DOHH2 (cell line): Measurements from ENCODE around the gene DNMT1.

ENCODE experiments used
- H3F3A ChIP-seq: fragments of 200-600 bp; sonication (generic), shearing (Covaris generic); 2 replicates; pipeline ENCODE4 v1.6.0; 2016; ENCODE audit warnings: antibody characterized with exemption, mild to moderate bottlenecking; ENCODE audit not compliant: control insufficient read depth, insufficient read depth
- H3K27ac ChIP-seq: fragments of 200-600 bp; sonication (generic); 2 replicates; pipeline ENCODE4 v1.5.1; 2014; ENCODE audit warnings: low read depth, mild to moderate bottlenecking, low read length, moderate library complexity
- H3K27me3 ChIP-seq: fragments of 200-600 bp; sonication (generic); 2 replicates; pipeline ENCODE4 v1.6.1; 2014; ENCODE audit warnings: mild to moderate bottlenecking, low read length, mixed read lengths; ENCODE audit not compliant: control insufficient read depth
- H3K36me3 ChIP-seq: fragments of 200-600 bp; sonication (generic); 2 replicates; pipeline ENCODE4 v1.6.1; 2014; ENCODE audit warnings: mild to moderate bottlenecking, low read length, moderate library complexity, mixed read lengths; ENCODE audit not compliant: control insufficient read depth
- H3K4me1 ChIP-seq: fragments of 200-600 bp; sonication (generic); 2 replicates; pipeline ENCODE4 v1.6.1; 2014; ENCODE audit warnings: mild to moderate bottlenecking, low read length, mixed read lengths; ENCODE audit not compliant: control insufficient read depth
- H3K4me2 ChIP-seq: fragments of 200-600 bp; sonication (generic); 2 replicates; pipeline ENCODE4 v1.6.0; 2014; ENCODE audit warnings: mild to moderate bottlenecking, low read length, moderate library complexity
- H3K4me3 ChIP-seq: fragments of 200-600 bp; sonication (generic); 2 replicates; pipeline ENCODE4 v1.5.1; 2014; ENCODE audit warnings: mild to moderate bottlenecking, low read length, mixed read lengths
- H3K79me2 ChIP-seq: fragments of 200-600 bp; sonication (generic); 2 replicates; pipeline ENCODE4 v1.6.1; 2014; ENCODE audit warnings: mild to moderate bottlenecking, low read length, mixed read lengths; ENCODE audit not compliant: control insufficient read depth
- H3K9me2 ChIP-seq: fragments of 200-600 bp; sonication (generic); replicated peaks from 2 replicates; pipeline ENCODE4 v1.6.1; 2014; ENCODE audit warnings: mild to moderate bottlenecking, low read length, mixed read lengths; ENCODE audit not compliant: control insufficient read depth
- H3K9me3 ChIP-seq: fragments of 200-600 bp; sonication (generic); 2 replicates; pipeline ENCODE4 v1.6.1; 2014; ENCODE audit warnings: antibody characterized with exemption, low read length, mixed read lengths; ENCODE audit not compliant: control insufficient read depth, insufficient read depth
- H4K20me1 ChIP-seq: fragments of 200-600 bp; sonication (generic); 2 replicates; pipeline ENCODE4 v1.6.0; 2014; ENCODE audit warnings: low read depth, mild to moderate bottlenecking, antibody characterized with exemption, low read length, moderate library complexity; ENCODE audit not compliant: control insufficient read depth, insufficient read depth
- CTCF ChIP-seq: fragments of 200-600 bp; sonication (generic); IDR thresholded peaks from one replicate; pipeline ENCODE4 v1.5.1; 2014; ENCODE audit warnings: antibody characterized with exemption, mild to moderate bottlenecking, low read depth, low read length; ENCODE audit not compliant: poor library complexity, severe bottlenecking
- EZH2phosphoT487 ChIP-seq: fragments of 200-600 bp; sonication (generic); IDR thresholded peaks from 2 replicates; pipeline ENCODE4 v1.6.1; 2017; ENCODE audit warnings: borderline replicate concordance, mild to moderate bottlenecking, antibody characterized with exemption, low read length, moderate library complexity, mixed read lengths

Gene DNMT1

DNA sequence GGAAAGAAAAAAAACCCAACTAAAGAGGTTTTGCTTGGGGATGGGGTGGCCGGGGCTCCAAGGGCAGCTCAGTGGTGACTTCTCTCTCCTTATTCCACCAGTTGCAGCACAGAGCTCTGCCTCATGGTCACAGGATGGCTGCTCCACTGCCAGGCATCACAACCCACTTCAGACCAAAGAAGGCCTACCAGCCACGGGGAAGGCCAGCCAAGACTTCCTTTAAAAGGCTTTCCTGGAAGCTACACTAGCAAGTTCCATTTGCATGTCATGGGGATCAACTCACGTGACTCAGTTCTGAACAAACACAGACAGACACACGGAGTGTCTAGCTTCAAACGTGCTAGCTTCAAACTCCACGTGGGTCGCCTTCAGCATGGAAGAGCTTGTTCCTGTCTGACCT, 61.8 kb downstream of the DNMT1 start:
- H3K27me3 ChIP-seq = no peaks in the 10 kb centered on the region
- no peaks in the 10 kb centered on the region for H4K20me1 ChIP-seq
- H3K36me3 ChIP-seq = peaks cover 96% of the 10 kb centered on the region
- no peak overlapping the region for H3K27ac ChIP-seq
- peaks cover 41% of the 10 kb centered on the region for H3F3A ChIP-seq
- TF ChIP-seq EZH2phosphoT487 (no peak), CTCF (no peak)
- H3K4me2 ChIP-seq = no peak overlapping the region
- no peaks in the 10 kb centered on the region for H3K4me1 ChIP-seq
- H3K9me3 ChIP-seq = no peaks in the 10 kb centered on the region
- no peak overlapping the region for H3K4me3 ChIP-seq
- 0 out of 2 replicates have a peak, but pooled peaks cover 5% of the 10 kb centered on the region for H3K79me2 ChIP-seq
- H3K9me2 ChIP-seq = no peaks in the 10 kb centered on the region

- Histone ChIP-seq H3K36me3 (peaks cover 45% of the 10 kb centered on the region), H3K4me1 (peaks cover 12% of the 10 kb centered on the region), H3K79me2 (no peaks in the 10 kb centered on the region), H3K4me2 (no peak overlapping the region), H3K9me3 (no peaks in the 10 kb centered on the region), H3K4me3 (no peak overlapping the region), H3K27me3 (no peaks in the 10 kb centered on the region), H4K20me1 (no peaks in the 10 kb centered on the region), H3K27ac (no peak overlapping the region), H3F3A (peaks cover 65% of the 10 kb centered on the region), H3K9me2 (no peaks in the 10 kb centered on the region)
- TF ChIP-seq EZH2phosphoT487 = no peak
Measured at GRCh38 chr19:10126213-10126639, 68.5 kb downstream of the DNMT1 start.

- TF ChIP-seq CTCF (no peak), EZH2phosphoT487 (no peak)
- no peaks in the 10 kb centered on the region for H3K9me3 ChIP-seq
- H3K27ac ChIP-seq = no peak overlapping the region
- peaks cover 65% of the 10 kb centered on the region for H3F3A ChIP-seq
- no peaks in the 10 kb centered on the region for H3K9me2 ChIP-seq
- no peaks in the 10 kb centered on the region for H4K20me1 ChIP-seq
- peaks cover 15% of the 10 kb centered on the region for H3K4me1 ChIP-seq
- H3K27me3 ChIP-seq = no peaks in the 10 kb centered on the region
- H3K4me2 ChIP-seq = no peak overlapping the region
- H3K4me3 ChIP-seq = no peak overlapping the region
- peaks cover 3% of the 10 kb centered on the region for H3K79me2 ChIP-seq
- peaks cover 30% of the 10 kb centered on the region for H3K36me3 ChIP-seq
Measured at GRCh38 chr19:10124429-10124828, 70.3 kb downstream of the DNMT1 start.

- Histone ChIP-seq H3F3A (peaks cover 45% of the 10 kb centered on the region), H3K4me2 (no peak overlapping the region), H3K79me2 (peaks cover 24% of the 10 kb centered on the region), H4K20me1 (peaks cover 6% of the 10 kb centered on the region; the same call in 1 of the 2 replicates), H3K27me3 (no peaks in the 10 kb centered on the region), H3K4me1 (peaks cover 23% of the 10 kb centered on the region), H3K27ac (no peak overlapping the region), H3K4me3 (no peak overlapping the region), H3K9me2 (no peaks in the 10 kb centered on the region), H3K9me3 (no peaks in the 10 kb centered on the region), H3K36me3 (peaks cover 31% of the 10 kb centered on the region)
- TF ChIP-seq EZH2phosphoT487 (no peak), CTCF (no peak)
Measured at GRCh38 chr19:10122045-10122444, 72.7 kb downstream of the DNMT1 start.
